A549 (cell line): Measurements from ENCODE around the gene NEURL1.

Experiments used
- CBX8 ChIP-seq: fragments of 200-600 bp; sonication (generic); IDR thresholded peaks from 2 replicates; pipeline ENCODE4 v1.6.1; 2016
- CTCF ChIP-seq: fragments of >200 bp; sonication (Bioruptor Twin); formaldehyde crosslinking; IDR thresholded peaks from 3 replicates; pipeline ENCODE4 v1.5.1; 2016
- EHMT2 ChIP-seq: fragments of 200-600 bp; sonication (generic); IDR thresholded peaks from 2 replicates; pipeline ENCODE4 v1.6.1; 2016; ENCODE audit warnings: antibody characterized with exemption, low read depth, mild to moderate bottlenecking, moderate library complexity
- ELK1 ChIP-seq: fragments of 150-350 bp; IDR thresholded peaks from 2 replicates; pipeline ENCODE4 v1.6.1; 2014; ENCODE audit warnings: low read depth, mild to moderate bottlenecking, low read length
- ZFP36 ChIP-seq: fragments of 450-650 bp; IDR thresholded peaks from 2 replicates; pipeline ENCODE4 v1.6.1; 2014; ENCODE audit warnings: borderline replicate concordance; ENCODE audit not compliant: partially characterized antibody

- TF ChIP-seq CBX8 = no peak
- no peak for TF ChIP-seq CTCF
- TF ChIP-seq ELK1 = no peak
- no peak for TF ChIP-seq EHMT2
- no peak for TF ChIP-seq ZFP36
Observed at GRCh38 chr10:103600956-103601569, 107.6 kb downstream of the NEURL1 start.
